ENCODE results near the gene SSH3.

GRCh38 chr11:67357831-67358670, 54.7 kb downstream of the SSH3 start:
- TF ChIP-seq CTCF (IDR thresholded peaks at IDR 0.05; ENCODE audit: insufficient read depth, low read length, poor library complexity, severe bottlenecking) (no peak), EZH2phosphoT487 (conservative IDR thresholded peaks at IDR 0.05; ENCODE audit: low read length) (no peak)

Data from SU-DHL-6 (cell line).